NCI-H1417 (cell line): ENCODE measurements around the gene SPDEF.

Experiments used
- DNase-seq, 3 experiments: peaks; one replicate each; lab custom pipeline; 2025; lab: John Stamatoyannopoulos, UW

The SPDEF gene

DNA sequence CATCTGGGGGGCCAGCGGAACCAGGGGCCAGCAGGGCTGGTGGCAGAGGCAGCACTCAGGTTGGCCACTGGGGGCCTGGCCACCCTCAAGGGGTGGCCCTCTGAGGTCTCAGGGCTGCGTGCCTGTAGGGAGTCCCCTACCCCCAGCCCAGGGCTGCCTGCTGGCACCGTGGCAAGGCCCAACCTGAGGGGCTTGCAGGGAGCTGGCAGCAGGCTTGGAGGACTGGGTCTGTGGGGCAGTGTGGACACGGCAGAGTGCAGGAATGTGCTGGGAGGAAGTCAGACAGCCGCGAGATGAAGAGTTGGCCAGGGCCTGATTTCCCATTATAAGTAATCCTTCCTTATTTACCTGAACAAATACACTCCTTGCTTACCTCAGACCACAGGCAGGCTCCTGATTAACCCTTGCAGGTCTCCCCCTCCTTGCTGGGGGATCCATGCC is at the start of gene SPDEF:
Gene SPDEF (minus strand): TSS at position 299 of the 441 bp plus-strand sequence. CDS start 11,874 bp downstream, outside the sequence.
- DNase-seq: no peak

GRCh38 chr6:34603707-34604106 is 47.6 kb upstream of the SPDEF start:
- no peak for DNase-seq

DNA sequence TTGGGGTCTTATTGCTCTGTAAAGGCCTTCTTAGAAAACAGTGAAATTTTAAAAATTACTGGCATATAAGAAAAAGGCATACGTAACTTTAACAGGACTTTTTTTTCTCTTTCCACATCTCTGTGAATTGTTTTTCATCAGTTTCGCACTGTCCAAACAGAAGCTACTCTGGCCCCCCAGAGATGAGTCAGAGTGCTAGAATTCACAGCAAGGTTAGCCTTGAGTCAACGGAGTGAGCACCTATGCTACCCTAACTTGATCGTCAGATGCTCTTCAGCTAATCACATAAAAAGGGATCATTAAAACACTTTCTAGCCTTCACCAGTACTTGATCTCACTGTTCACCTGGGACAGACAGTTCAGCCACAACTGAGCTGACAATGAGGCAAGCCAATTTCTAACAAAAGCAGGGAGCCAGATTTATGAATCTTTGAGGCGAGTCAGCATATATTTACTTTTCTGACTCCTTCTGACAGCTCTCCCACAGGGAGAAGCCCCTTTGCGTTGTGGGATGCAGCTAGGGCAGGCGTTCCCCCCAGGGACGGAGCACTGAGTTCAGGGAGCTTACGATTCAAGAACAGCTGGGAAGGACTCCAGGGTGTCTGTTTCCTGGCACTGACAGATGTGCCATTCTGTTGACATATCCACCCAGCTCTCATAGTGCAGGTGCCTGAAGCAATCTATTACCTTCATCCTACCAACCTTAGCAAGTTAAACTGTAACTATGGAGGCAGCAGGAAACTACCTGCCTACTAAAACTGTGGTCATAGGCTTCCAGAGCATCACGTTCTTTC is 46.4 kb upstream of the SPDEF start:
- DNase-seq: peak; percentile 34 to 86 (median 68)

GRCh38 chr6:34601706-34602105 is 45.6 kb upstream of the SPDEF start:
- DNase-seq: peak; percentile 59 to 91 (median 77)

DNA sequence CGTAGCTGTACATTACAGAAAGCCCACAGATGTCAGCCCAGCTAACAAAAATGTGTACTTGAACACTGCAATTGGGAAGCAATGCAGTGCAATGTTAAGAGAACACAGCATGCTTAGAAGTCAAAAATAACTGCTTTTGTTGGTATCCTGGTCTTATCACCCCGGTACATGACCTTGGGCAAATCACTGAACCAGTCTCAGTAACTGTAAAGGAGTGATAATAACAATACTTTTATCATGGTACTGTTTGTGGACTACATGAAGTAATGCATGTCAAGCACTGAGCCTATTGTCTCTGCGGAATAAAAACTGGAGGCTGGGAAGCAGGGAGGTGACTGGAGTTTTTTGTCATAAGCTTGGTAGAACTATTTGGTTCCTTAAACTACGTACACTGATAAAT is 44.7 kb upstream of the SPDEF start:
- DNase-seq: no peak

DNA sequence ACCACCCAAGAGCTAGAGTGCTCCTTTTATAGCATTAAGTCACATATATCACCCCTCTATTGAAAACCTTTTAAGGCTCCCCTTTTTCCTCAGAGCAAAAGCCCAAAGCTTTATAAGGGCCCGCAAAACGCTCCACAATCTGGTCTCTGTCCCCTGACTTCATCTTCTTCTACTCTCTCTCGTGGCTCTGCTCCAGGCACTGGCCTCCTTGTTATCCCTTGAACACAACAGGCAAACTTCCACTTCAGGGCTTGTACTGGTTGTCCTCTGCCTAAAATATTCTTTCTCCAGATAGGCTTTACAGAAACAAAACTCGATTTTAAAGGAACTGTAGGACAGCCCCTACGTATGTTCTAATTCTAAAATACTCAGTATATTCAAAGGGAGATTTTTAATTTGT is 44.0 kb upstream of the SPDEF start:
- no peak for DNase-seq

- DNase-seq: no peak
These were observed 42.6 kb upstream of the SPDEF start for GRCh38 chr6:34598712-34599111.

DNA sequence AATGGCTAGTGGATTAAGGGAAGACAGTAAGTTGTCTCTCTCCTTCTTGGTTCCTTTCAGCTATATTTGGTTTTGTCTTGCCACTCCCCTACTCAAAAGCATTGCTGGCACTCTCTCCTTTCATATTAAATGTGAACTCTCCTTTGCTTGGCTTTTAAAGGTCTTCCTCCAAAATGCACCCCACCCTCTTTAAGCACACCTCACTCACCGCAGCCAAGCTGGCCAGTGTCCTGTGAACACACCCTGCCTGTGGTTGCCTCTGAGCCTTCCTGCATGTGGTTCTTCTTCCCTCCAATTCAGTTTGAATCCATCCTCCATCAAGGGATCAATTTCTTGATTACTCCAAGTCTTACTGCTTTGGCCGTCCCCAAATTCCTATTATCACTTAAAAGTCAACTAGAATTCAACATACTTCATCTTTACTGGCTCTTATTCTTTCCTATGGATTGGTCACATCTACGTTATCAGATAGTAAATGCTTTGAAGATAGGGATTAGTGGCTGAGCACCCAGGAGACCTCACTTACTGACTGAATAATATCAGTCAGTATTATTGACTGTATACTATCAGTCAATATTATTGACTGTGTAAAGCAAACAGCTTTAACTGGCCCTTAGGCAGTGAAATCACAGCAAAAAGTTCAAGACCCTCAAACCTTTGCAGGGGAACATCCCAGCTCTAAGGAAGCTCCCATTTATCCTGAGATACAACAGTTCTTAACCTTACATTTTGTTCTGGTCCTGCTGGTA is 41.6 kb upstream of the SPDEF start:
- DNase-seq: no peak

- no peak for DNase-seq
These were observed 40.7 kb upstream of the SPDEF start for GRCh38 chr6:34596798-34597197.

GRCh38 chr6:34595332-34596184 is 39.4 kb upstream of the SPDEF start:
- DNase-seq: no peak

- no peak for DNase-seq
These were observed 37.6 kb upstream of the SPDEF start for GRCh38 chr6:34593701-34594100.

DNA sequence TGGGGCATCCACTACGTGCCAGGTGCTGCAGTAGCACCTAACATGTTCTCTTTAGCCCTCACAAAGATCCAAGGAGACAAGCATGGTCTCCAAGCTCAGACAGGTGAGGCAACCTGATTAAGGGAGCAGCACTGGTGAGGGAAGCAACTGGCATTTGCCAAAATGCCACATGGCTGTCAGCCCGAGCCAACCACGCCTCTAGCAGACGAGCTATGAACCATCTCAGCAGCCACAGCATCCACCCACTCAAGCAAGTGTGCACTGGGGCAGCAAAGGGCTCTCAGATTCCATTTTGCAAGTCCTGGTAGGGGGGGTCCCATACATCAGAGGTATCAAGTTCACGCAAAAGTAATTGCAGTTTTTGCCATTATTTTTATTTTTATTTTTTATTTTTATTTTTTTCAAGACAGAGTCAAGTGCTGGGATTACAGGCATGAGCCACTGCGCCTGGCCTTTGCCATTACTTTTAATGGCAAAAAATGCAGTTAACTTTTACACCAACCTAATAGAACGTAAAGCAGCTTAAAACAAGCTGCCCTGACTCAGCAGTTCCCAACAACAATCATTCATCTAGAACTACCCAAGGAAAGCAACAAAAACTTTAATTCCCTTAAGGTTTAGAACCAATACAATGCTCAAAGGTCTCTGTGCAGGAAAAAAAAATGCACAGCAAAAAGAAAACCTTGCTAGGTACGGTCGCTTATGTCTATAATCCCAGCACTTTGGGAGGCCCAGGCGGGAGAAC is 36.3 kb upstream of the SPDEF start:
- no peak for DNase-seq

DNA sequence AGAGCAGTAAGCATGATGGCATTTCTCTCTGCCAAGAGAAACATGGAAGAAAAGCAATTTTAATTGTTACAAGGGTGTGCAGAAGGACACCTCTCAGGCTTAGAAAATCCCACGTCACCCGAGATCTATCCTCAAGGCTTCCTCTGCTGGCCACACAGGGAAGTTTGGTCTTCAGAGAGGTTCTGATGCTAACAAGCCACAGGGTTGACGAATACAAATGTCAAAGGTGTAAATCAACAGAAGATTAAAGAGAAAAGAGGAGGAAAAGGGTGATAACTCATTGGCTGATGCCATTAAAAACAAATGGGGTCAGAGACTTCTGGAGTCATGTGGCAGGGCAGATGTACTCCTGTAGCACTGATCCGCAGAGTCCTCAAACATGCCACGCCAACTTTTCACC is 33.6 kb upstream of the SPDEF start:
- DNase-seq: no peak

DNA sequence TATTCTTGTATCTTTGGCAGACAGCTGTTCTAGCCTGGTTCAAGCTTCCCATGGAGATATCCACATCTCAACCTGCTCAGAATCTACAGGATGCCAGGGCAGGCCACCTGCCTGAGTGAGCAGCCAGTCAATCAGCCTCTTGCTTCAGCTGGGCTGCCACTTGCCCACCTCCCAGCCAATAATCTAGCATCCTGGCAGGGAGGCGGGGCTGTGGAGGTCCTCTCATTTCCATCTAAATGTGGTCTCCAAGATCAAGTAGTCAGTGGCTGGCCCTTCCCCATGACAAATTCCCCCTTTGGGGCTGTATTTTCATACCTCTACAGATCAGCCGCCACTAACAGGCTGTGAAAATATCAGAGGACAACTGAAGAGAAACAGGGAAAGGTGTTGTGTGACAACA is 33.0 kb upstream of the SPDEF start:
- no peak for DNase-seq

GRCh38 chr6:34587851-34588250 is 31.7 kb upstream of the SPDEF start:
- DNase-seq: no peak

DNA sequence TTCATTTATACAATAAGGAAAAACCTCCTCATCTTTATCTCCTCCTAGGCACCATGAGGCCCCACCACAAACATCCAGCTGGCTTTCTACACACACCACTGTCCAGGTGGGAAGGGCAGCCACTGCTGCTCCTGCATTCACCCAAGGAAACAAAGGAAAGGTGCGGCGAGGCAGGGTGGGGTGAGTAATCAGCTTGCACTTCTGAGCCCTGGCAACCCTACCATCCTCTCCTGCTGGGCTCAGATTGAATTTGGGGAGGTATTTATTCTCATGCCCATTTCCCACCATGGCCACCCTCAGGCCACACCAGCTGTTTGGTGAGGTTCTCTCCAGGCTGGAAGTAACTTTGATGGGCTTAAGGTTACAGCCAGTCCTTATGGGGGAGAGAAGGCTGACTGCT is 31.2 kb upstream of the SPDEF start:
- DNase-seq: peak in 2 of 3 experiments; percentile 38 to 60

DNA sequence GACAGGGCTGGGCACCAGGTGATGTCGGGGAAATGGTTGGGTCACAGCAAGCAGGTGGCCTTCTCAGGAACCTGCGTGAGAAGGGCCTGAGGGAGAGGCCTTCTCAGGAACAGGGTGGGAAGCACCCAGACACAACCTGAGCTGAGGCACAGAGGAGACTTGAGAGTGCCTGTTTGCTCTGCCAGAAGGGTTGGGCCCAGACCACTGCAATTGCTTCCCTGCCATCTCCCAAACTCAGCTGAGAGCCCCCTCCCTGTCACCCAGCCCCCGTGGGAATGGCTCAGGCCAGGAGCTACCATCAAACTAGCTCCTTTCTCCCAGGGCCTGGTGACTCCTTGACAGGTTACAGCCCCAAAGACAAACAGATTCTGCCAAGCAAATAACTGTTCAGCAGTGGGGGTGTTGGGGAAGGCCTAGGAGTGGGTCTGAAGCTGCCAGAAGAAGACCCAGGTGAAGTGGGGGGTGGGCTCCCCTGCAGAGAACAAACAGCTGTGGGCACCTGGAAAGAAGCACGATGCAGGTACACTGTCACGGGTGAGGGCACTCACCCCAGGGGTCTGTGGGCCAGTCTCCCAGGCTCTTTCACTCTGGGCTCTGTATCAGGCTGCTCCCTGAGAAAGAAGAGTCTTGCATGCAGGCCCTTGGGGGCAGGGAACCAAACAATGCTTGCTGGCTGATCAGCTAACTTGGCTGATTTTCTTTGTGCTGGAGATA is 30.4 kb upstream of the SPDEF start:
- DNase-seq: peak in 2 of 3 experiments; percentile 34 to 60

DNA sequence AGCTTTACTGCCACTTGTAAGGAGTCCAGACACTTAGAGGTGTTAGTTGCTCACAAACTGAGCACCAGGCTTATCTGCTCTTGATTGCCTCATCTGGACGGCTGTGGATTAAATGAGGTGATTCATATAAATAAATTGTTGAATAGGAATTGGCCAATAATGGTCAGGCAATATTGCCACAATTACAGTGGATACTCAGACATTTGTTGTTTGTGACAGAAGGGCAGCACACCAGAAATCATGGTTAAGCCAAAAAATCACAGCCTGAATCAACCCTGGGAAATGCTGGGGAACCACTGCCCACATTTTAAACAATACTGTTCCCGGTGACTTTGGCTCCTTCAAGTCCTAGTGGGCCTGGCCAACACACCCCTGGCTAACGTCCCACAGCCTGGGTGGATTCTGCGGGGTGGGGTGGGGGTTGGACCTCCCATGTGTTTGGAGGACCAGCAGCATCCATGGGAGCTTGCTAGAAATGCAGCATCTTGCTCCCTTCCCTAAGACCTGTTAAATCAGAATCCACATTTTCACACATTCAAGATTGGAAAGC is 29.5 kb upstream of the SPDEF start:
- no peak for DNase-seq

DNA sequence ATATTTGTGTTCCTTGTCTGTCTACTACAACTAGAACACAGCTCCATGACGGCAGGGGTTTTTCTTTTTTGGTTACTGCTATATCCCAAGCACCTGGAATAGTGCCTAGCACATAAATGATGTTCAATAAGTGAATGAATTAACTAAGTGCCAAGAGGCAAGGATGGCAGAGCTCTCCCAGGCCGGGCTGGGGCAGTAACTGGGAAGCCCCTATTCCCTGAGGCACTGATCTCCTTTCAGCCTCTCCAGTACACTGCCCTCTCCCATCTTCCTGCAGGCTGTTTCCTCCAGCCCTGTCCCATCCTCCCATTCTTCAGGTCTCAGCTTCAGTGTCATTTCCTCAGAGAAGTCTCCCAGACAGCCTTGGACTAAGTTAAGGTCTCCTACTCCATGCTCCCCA is 29.0 kb upstream of the SPDEF start:
- no peak for DNase-seq

DNA sequence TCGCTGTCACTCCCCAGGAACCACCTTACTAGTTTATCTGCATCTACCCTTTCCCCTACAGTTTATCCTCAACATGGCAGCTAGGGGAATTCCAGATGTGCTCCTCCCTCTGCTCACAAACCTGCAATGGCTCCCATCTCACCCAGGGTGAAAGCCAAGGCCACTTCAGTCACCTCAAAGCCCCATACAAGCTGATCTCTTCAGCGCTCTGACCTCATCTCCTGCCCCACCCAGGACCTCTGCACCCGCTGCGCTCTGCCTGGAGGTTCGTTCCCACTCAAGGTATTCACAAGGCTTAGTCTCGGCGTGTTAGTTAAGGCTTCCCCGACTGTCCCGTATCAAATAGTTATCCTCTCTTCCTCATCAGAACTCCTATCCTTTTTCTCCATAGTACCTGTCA is 28.6 kb upstream of the SPDEF start:
- DNase-seq: no peak
